DOHH2 (cell line): ENCODE results near the gene XRCC2.
"Not testable (repeated sequence)": the region's sequence is repeated elsewhere in the genome, so short reads cannot be mapped to it uniquely, and the experiment has no call there.

ENCODE experiments used
- EZH2phosphoT487 ChIP-seq: fragments of 200-600 bp; sonication (generic); IDR thresholded peaks from 2 replicates; pipeline ENCODE4 v1.6.1; 2017; ENCODE audit warnings: borderline replicate concordance, mild to moderate bottlenecking, antibody characterized with exemption, low read length, moderate library complexity, mixed read lengths
- TF ChIP-seq, protein P1 (sequence below): fragments of 200-600 bp; sonication (generic); IDR thresholded peaks from one replicate; pipeline ENCODE4 v1.5.1; 2014; ENCODE audit warnings: antibody characterized with exemption, mild to moderate bottlenecking, low read depth, low read length; ENCODE audit not compliant: poor library complexity, severe bottlenecking

GRCh38 chr7:152692196-152692595 lies 16.3 kb upstream of the XRCC2 start:
- TF ChIP-seq, protein P1, sequence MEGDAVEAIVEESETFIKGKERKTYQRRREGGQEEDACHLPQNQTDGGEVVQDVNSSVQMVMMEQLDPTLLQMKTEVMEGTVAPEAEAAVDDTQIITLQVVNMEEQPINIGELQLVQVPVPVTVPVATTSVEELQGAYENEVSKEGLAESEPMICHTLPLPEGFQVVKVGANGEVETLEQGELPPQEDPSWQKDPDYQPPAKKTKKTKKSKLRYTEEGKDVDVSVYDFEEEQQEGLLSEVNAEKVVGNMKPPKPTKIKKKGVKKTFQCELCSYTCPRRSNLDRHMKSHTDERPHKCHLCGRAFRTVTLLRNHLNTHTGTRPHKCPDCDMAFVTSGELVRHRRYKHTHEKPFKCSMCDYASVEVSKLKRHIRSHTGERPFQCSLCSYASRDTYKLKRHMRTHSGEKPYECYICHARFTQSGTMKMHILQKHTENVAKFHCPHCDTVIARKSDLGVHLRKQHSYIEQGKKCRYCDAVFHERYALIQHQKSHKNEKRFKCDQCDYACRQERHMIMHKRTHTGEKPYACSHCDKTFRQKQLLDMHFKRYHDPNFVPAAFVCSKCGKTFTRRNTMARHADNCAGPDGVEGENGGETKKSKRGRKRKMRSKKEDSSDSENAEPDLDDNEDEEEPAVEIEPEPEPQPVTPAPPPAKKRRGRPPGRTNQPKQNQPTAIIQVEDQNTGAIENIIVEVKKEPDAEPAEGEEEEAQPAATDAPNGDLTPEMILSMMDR: not testable (repeated sequence)
- not testable (repeated sequence) for TF ChIP-seq EZH2phosphoT487
